HepG2 (cell line): Measurements from ENCODE around the gene CMIP. TPM values are rescaled to one million over a fixed set of nuclear protein-coding genes. Genes with fewer than 3 reads are reported as not detected.

Experiments
- FOXO1 ChIP-seq: sonication (generic); formaldehyde crosslinking; IDR thresholded peaks from 2 replicates; pipeline ENCODE4 v1.4.0; 2020; ENCODE audit warnings: missing genetic modification reagents
- KAT8 ChIP-seq: IDR thresholded peaks from 2 replicates; pipeline ENCODE4 v1.6.1; 2016; ENCODE audit warnings: missing genetic modification reagents, missing compliant biosample characterization
- KDM2A ChIP-seq: sonication (generic); formaldehyde crosslinking; IDR thresholded peaks from 2 replicates; pipeline ENCODE4 v1.4.0; 2020; ENCODE audit warnings: low read depth, missing genetic modification reagents, borderline replicate concordance
- KLF6 ChIP-seq: IDR thresholded peaks from 2 replicates; pipeline ENCODE4 v1.8.0; 2016; ENCODE audit warnings: missing biosample characterization, missing genetic modification reagents
- MYPOP ChIP-seq: sonication (generic); formaldehyde crosslinking; IDR thresholded peaks from 2 replicates; pipeline ENCODE4 v1.8.1; 2023; ENCODE audit warnings: mild to moderate bottlenecking, moderate library complexity, missing genetic modification reagents
- SOX5 ChIP-seq: IDR thresholded peaks from 2 replicates; pipeline ENCODE4 v1.6.1; 2016; ENCODE audit warnings: borderline replicate concordance
- ZMYM3 ChIP-seq: sonication (generic); formaldehyde crosslinking; IDR thresholded peaks from 2 replicates; pipeline ENCODE4 v1.5.1; 2020; ENCODE audit warnings: mild to moderate bottlenecking, missing genetic modification reagents
- ZNF18 ChIP-seq: sonication (generic); formaldehyde crosslinking; IDR thresholded peaks from 2 replicates; pipeline ENCODE4 v1.8.0; 2022; ENCODE audit warnings: mild to moderate bottlenecking, missing genetic modification reagents; ENCODE audit not compliant: insufficient replicate concordance
- ZNF232 ChIP-seq: sonication (generic); formaldehyde crosslinking; IDR thresholded peaks from 2 replicates; pipeline ENCODE4 v1.4.0; 2020; ENCODE audit warnings: missing genetic modification reagents, borderline replicate concordance
- ZNF280B ChIP-seq: sonication (generic); formaldehyde crosslinking; IDR thresholded peaks from 2 replicates; pipeline ENCODE4 v1.5.0; 2020; ENCODE audit warnings: missing genetic modification reagents, mild to moderate bottlenecking, borderline replicate concordance
- ZNF318 ChIP-seq: sonication (generic); formaldehyde crosslinking; IDR thresholded peaks from 2 replicates; pipeline ENCODE4 v1.4.0; 2020; ENCODE audit warnings: mild to moderate bottlenecking, missing genetic modification reagents
- ZNF720 ChIP-seq: sonication (generic); formaldehyde crosslinking; IDR thresholded peaks from 2 replicates; pipeline ENCODE4 v1.4.0; 2020; ENCODE audit warnings: missing genetic modification reagents
- ZSCAN30 ChIP-seq: sonication (generic); formaldehyde crosslinking; IDR thresholded peaks from 2 replicates; pipeline ENCODE4 v1.5.0; 2020; ENCODE audit warnings: mild to moderate bottlenecking, missing genetic modification reagents
- polyA plus RNA-seq, 8 experiments: library from polyadenylated mRNA; depleted of rRNA in 3 of 8; stranded (reverse) in 7 of 8; unstranded in 1 of 8; fragments of >200 nt; fragmentation: Illumina TruSeq in 4 of 8; extraction: Trizol in 4 of 8; gene quantifications; 2 replicates each; pipeline versions ENCODE4 v1.2.1 to v1.2.3, GENCODE V29; 2011 to 2016; ENCODE audit warnings: low read depth in 4 of 8, missing spikeins in 1 of 8, mixed read lengths in 1 of 8; ENCODE audit not compliant: insufficient read depth in 1 of 8
- total RNA-seq, 5 experiments: library from RNA; depleted of rRNA; stranded (reverse); fragments of >200 nt; fragmentation: Illumina TruSeq; extraction: Trizol; gene quantifications; 2 replicates each; pipeline ENCODE4 v1.2.3, GENCODE V29; 2016; ENCODE audit warnings: low read depth in 1 of 5

CMIP gene
- total and polyA plus RNA-seq, 2 of the 13 experiments (the other 11 are each of a cell fraction or from before 2014, with no cell fraction given), result 10.9 to 18.1 TPM

- no peak for TF ChIP-seq ZNF720 (CRISPR knock-in tag)
- no peak for TF ChIP-seq ZNF232 (CRISPR knock-in tag)
- no peak for TF ChIP-seq KAT8 (CRISPR knock-in tag)
- no peak for TF ChIP-seq ZSCAN30
- TF ChIP-seq ZMYM3, result no peak
- TF ChIP-seq FOXO1 (CRISPR knock-in tag), result no peak
- no peak for TF ChIP-seq ZNF18 (CRISPR knock-in tag)
- TF ChIP-seq KDM2A (CRISPR knock-in tag), result no peak
- TF ChIP-seq KLF6 (CRISPR knock-in tag), result no peak
- no peak for TF ChIP-seq ZNF280B (CRISPR knock-in tag)
- TF ChIP-seq ZNF318 (CRISPR knock-in tag), result no peak
- no peak for TF ChIP-seq SOX5 (CRISPR knock-in tag)
- TF ChIP-seq MYPOP (CRISPR knock-in tag), result no peak
Observed at GRCh38 chr16:81657224-81657623, 212.6 kb downstream of the CMIP start (continued).
